PC-3 (cell line): ENCODE measurements around the gene UBA6. TPM values are rescaled to one million over a fixed set of nuclear protein-coding genes. Genes with fewer than 3 reads are reported as not detected.

Experiments
- ATAC-seq: fragments of 200-7000 bp; cut with Tn5 transposase; 2 replicates; pipeline ENCODE4 v1.9.1; 2020; ENCODE audit warnings: mild to moderate bottlenecking, moderate library complexity
- BruUV-seq: library from RNA; stranded (reverse); fragments of 400-500 nt; replicated peaks from 2 replicates; lab custom pipeline; 2021; lab: Mats Ljungman, UMichigan
- CTCF ChIA-PET: fragments of 300-600 bp; sonication (Branson Sonifier 250); formaldehyde crosslinking; loops from one replicate; lab custom pipeline; 2022; ENCODE audit warnings: antibody characterized with exemption; lab: Charles Lee
- POLR2A ChIA-PET: fragments of 300-600 bp; sonication (Branson Sonifier 250); formaldehyde crosslinking; loops from one replicate; lab custom pipeline; 2022; ENCODE audit warnings: antibody characterized with exemption; ENCODE audit not compliant: unreplicated experiment; lab: Charles Lee
- DNase-seq: peaks from one replicate; pipeline ENCODE4 v3.0.0-alpha.2; 2015
- H2AFZ ChIP-seq: fragments of 300-600 bp; sonication (generic); 2 replicates; pipeline ENCODE4 v1.6.0; 2016; ENCODE audit warnings: antibody characterized with exemption, low read length
- H3F3A ChIP-seq: fragments of 300-600 bp; sonication (generic); one replicate; pipeline ENCODE4 v1.6.0; 2017; ENCODE audit warnings: antibody characterized with exemption, low read length, control low read depth, mild to moderate bottlenecking; ENCODE audit not compliant: unreplicated experiment
- H3K27ac ChIP-seq: fragments of 300-600 bp; sonication (generic); 2 replicates; pipeline ENCODE4 v1.5.1; 2016; ENCODE audit warnings: mild to moderate bottlenecking, low read length
- H3K27me3 ChIP-seq: fragments of 300-600 bp; sonication (generic); 2 replicates; pipeline ENCODE4 v1.6.1; 2016; ENCODE audit warnings: low read length, mixed read lengths
- H3K36me3 ChIP-seq: fragments of 300-600 bp; sonication (generic); 2 replicates; pipeline ENCODE4 v1.6.1; 2016; ENCODE audit warnings: low read depth, mixed run types, low read length, mixed read lengths
- H3K4me1 ChIP-seq: fragments of 300-600 bp; sonication (generic); 2 replicates; pipeline ENCODE4 v1.5.1; 2016; ENCODE audit warnings: low read length; ENCODE audit not compliant: insufficient read depth
- H3K4me2 ChIP-seq: fragments of 300-600 bp; sonication (generic); 2 replicates; pipeline ENCODE4 v1.6.0; 2016; ENCODE audit warnings: low read length
- H3K4me3 ChIP-seq: fragments of 300-600 bp; sonication (generic); 2 replicates; pipeline ENCODE4 v1.5.1; 2016; ENCODE audit warnings: mild to moderate bottlenecking, low read length, mixed read lengths
- H3K79me2 ChIP-seq: fragments of 300-600 bp; sonication (generic); 2 replicates; pipeline ENCODE4 v1.6.1; 2017; ENCODE audit warnings: low read length, mixed read lengths
- H3K9ac ChIP-seq: fragments of 300-600 bp; sonication (generic); 2 replicates; pipeline ENCODE4 v1.6.0; 2016; ENCODE audit warnings: mild to moderate bottlenecking, low read length
- H3K9me2 ChIP-seq: fragments of 300-600 bp; sonication (generic); replicated peaks from 2 replicates; pipeline ENCODE4 v1.6.1; 2016; ENCODE audit warnings: mixed run types, low read length, mixed read lengths
- H3K9me3 ChIP-seq: fragments of 300-600 bp; sonication (generic); 2 replicates; pipeline ENCODE4 v1.6.1; 2016; ENCODE audit warnings: low read length, mixed read lengths
- H4K20me1 ChIP-seq: fragments of 300-600 bp; sonication (generic); 2 replicates; pipeline ENCODE4 v1.6.1; 2016; ENCODE audit warnings: low read length, mixed read lengths
- CTCF ChIP-seq: fragments of 300-600 bp; sonication (generic); conservative IDR thresholded peaks from 2 replicates; pipeline ENCODE4 v1.5.1; 2017; ENCODE audit warnings: antibody characterized with exemption, low read depth, mild to moderate bottlenecking, low read length
- EZH2 ChIP-seq: fragments of 300-600 bp; sonication (generic); IDR thresholded peaks from one replicate; pipeline ENCODE4 v1.6.1; 2017; ENCODE audit warnings: antibody characterized with exemption, mild to moderate bottlenecking, low read length; ENCODE audit not compliant: unreplicated experiment
- EZH2phosphoT487 ChIP-seq: fragments of 300-600 bp; sonication (generic); IDR thresholded peaks from 2 replicates; pipeline ENCODE4 v1.6.1; 2018; ENCODE audit warnings: mild to moderate bottlenecking, antibody characterized with exemption, low read length, borderline replicate concordance
- intact Hi-C: fragments of 100-400 bp; cut with micrococcal nuclease; formaldehyde crosslinking; loops from 2 replicates; pipeline ENCODE4 v1.9.0; 2023
- total RNA-seq: library from RNA; depleted of rRNA; stranded (reverse); fragments of >200 nt; gene quantifications from 2 replicates; pipeline ENCODE4 v1.2.3, GENCODE V29; 2014

The UBA6 gene
- total RNA-seq, 1 experiment from 2014 or later, result 94.6 TPM

GRCh38 chr4:67575232-67576058 is 125.5 kb downstream of the UBA6 start:
- no peak for DNase-seq
- no TSS peak for BruUV-seq
- Histone ChIP-seq H3K27ac (no peak overlapping the region), H3K9ac (no peak overlapping the region), H3K9me3 (no peaks in the 10 kb centered on the region), H2AFZ (no peak overlapping the region), H3K27me3 (no peaks in the 10 kb centered on the region), H3K79me2 (no peaks in the 10 kb centered on the region), H4K20me1 (no peaks in the 10 kb centered on the region), H3K9me2 (no peaks in the 10 kb centered on the region), H3K4me2 (no peak overlapping the region), H3K36me3 (no peaks in the 10 kb centered on the region), H3K4me3 (no peak overlapping the region), H3F3A (no peaks in the 10 kb centered on the region), H3K4me1 (no peaks in the 10 kb centered on the region)
- no peak for ATAC-seq
- ChIA-PET CTCF (no interaction called here), POLR2A (no interaction called here)
- TF ChIP-seq CTCF, result no peak
- TF ChIP-seq EZH2, result no peak
- no peak for TF ChIP-seq EZH2phosphoT487
- intact Hi-C loops, result no loop called here

- no peak overlapping the region for H3K9ac ChIP-seq
- no peaks in the 10 kb centered on the region for H3K36me3 ChIP-seq
- H3K9me3 ChIP-seq, result no peaks in the 10 kb centered on the region
- BruUV-seq, result no TSS peak
- H3K4me2 ChIP-seq, result no peak overlapping the region
- H2AFZ ChIP-seq, result no peak overlapping the region
- DNase-seq (no peak), ATAC-seq (no peak)
- no peaks in the 10 kb centered on the region for H3F3A ChIP-seq
- CTCF ChIA-PET, result interaction anchor here (0.6 kb wide), 1 partner anchor 166 kb away, joined by 3 read pairs; no protein-coding TSS in a partner anchor
- no peaks in the 10 kb centered on the region for H4K20me1 ChIP-seq
- no peaks in the 10 kb centered on the region for H3K4me1 ChIP-seq
- no peak overlapping the region for H3K27ac ChIP-seq
- H3K9me2 ChIP-seq, result no peaks in the 10 kb centered on the region
- POLR2A ChIA-PET, result no interaction called here
- no peaks in the 10 kb centered on the region for H3K79me2 ChIP-seq
- intact Hi-C loops, result no loop called here
- no peaks in the 10 kb centered on the region for H3K27me3 ChIP-seq
- H3K4me3 ChIP-seq, result no peak overlapping the region
- no peak for TF ChIP-seq EZH2phosphoT487
- no peak for TF ChIP-seq EZH2
- no peak for TF ChIP-seq CTCF
Measured at GRCh38 chr4:67573193-67573592, 127.8 kb downstream of the UBA6 start.

- Histone ChIP-seq H3K9me3 (no peaks in the 10 kb centered on the region), H3K9me2 (no peaks in the 10 kb centered on the region), H3K9ac (no peak overlapping the region), H3K27me3 (no peaks in the 10 kb centered on the region), H4K20me1 (no peaks in the 10 kb centered on the region), H3K79me2 (no peaks in the 10 kb centered on the region), H3K27ac (no peak overlapping the region), H3K4me1 (no peaks in the 10 kb centered on the region), H3K36me3 (no peaks in the 10 kb centered on the region), H3F3A (no peaks in the 10 kb centered on the region), H3K4me2 (no peak overlapping the region), H2AFZ (no peak overlapping the region), H3K4me3 (no peak overlapping the region)
- ATAC-seq (no peak), DNase-seq (no peak)
- CTCF ChIA-PET, result no interaction called here
- TF ChIP-seq EZH2phosphoT487 (no peak), CTCF (no peak), EZH2 (no peak)
- POLR2A ChIA-PET, result no interaction called here
- intact Hi-C loops, result no loop called here
- BruUV-seq, result no TSS peak
Measured at GRCh38 chr4:67571975-67572374, 129.0 kb downstream of the UBA6 start.
